H1 (cell line): ENCODE results near the gene CACNA1F. TPM values are rescaled to one million over a fixed set of nuclear protein-coding genes. Genes with fewer than 3 reads are reported as not detected.

ENCODE experiments used
- CTCF ChIA-PET: fragments of 300-600 bp; sonication (Branson Sonifier 250); formaldehyde crosslinking; loops from one replicate; lab custom pipeline; 2021; ENCODE audit not compliant: partially characterized antibody; lab: Charles Lee
- POLR2A ChIA-PET: fragments of 300-600 bp; sonication (Branson Sonifier 250); formaldehyde crosslinking; loops from one replicate; lab custom pipeline; 2021; ENCODE audit warnings: inconsistent platforms; ENCODE audit not compliant: partially characterized antibody; lab: Charles Lee
- DNase-seq, 2 experiments: peaks; one replicate each; pipeline versions ENCODE4 v3.0.0 to v3.0.0-alpha.2; 2010 to 2022; ENCODE audit warnings: low spot score in 2 of 2, low read depth in 1 of 2, mixed read lengths in 1 of 2
- FAIRE-seq: peaks from 2 replicates; lab custom pipeline; 2011; peaks lifted over from hg19 to GRCh38; lab: Jason Lieb, UNC
- H2AFZ ChIP-seq: 2 replicates; pipeline ENCODE4 v1.8.1; 2012; ENCODE audit warnings: low read length, inconsistent platforms
- H2AK5ac ChIP-seq: 2 replicates; pipeline ENCODE4 v1.6.1; 2013; ENCODE audit warnings: low read depth, low read length
- H2BK120ac ChIP-seq: replicated peaks from 2 replicates; pipeline ENCODE3; 2013; ENCODE audit warnings: low read depth, low read length, inconsistent platforms
- H2BK12ac ChIP-seq: 2 replicates; pipeline ENCODE4 v1.6.1; 2013; ENCODE audit warnings: low read depth, low read length
- H2BK15ac ChIP-seq: 2 replicates; pipeline ENCODE4 v1.6.1; 2013; ENCODE audit warnings: low read length
- H2BK20ac ChIP-seq: 2 replicates; pipeline ENCODE4 v1.6.1; 2013; ENCODE audit warnings: low read length
- H2BK5ac ChIP-seq: 2 replicates; pipeline ENCODE4 v1.6.1; 2013; ENCODE audit warnings: low read depth, low read length
- H3K14ac ChIP-seq: 2 replicates; pipeline ENCODE4 v1.6.1; 2013; ENCODE audit warnings: inconsistent platforms; ENCODE audit not compliant: insufficient read length
- H3K18ac ChIP-seq: 2 replicates; pipeline ENCODE4 v1.6.1; 2013; ENCODE audit warnings: low read length; ENCODE audit errors: extremely low read depth
- H3K23ac ChIP-seq: 2 replicates; pipeline ENCODE4 v1.6.1; 2013; ENCODE audit warnings: inconsistent platforms; ENCODE audit not compliant: insufficient read length
- H3K23me2 ChIP-seq: 2 replicates; pipeline ENCODE4 v1.6.1; 2013; ENCODE audit warnings: low read depth, low read length
- H3K27ac ChIP-seq: 2 replicates; pipeline ENCODE4 v1.6.1; 2011; ENCODE audit warnings: low read depth, low read length, inconsistent platforms
- H3K27me3 ChIP-seq, 4 experiments: replicated peaks in 1 of 4; 1 replicate in 1 of 4; 2 replicates in 3 of 4; pipeline versions ENCODE4 v1.6.1 to v1.8.1; 2011 to 2013; ENCODE audit warnings: low read length in 3 of 4, mild to moderate bottlenecking in 3 of 4, inconsistent platforms in 2 of 4, mixed read lengths in 2 of 4, moderate library complexity in 1 of 4; ENCODE audit not compliant: control insufficient read depth in 3 of 4, insufficient read depth in 3 of 4; ENCODE audit errors: extremely low read depth in 1 of 4
- H3K36me3 ChIP-seq, 4 experiments: 2 replicates each; pipeline versions ENCODE4 v1.6.1 to v1.8.1; 2011 to 2013; ENCODE audit warnings: mild to moderate bottlenecking in 4 of 4, low read length in 3 of 4, moderate library complexity in 2 of 4, control low read depth in 1 of 4, inconsistent platforms in 1 of 4; ENCODE audit not compliant: insufficient read depth in 4 of 4, control insufficient read depth in 2 of 4
- H3K4ac ChIP-seq: replicated peaks from 2 replicates; pipeline ENCODE3; 2013; ENCODE audit warnings: low read length, low read depth, mixed read lengths, inconsistent platforms; ENCODE audit not compliant: insufficient read length
- H3K4me1 ChIP-seq, 4 experiments: replicated peaks in 1 of 4; 1 replicate in 1 of 4; 2 replicates in 3 of 4; pipeline versions ENCODE4 v1.6.1 to v1.8.1; 2011 to 2013; ENCODE audit warnings: low read length in 3 of 4, inconsistent platforms in 2 of 4, mixed read lengths in 1 of 4; ENCODE audit not compliant: insufficient read depth in 4 of 4, control insufficient read depth in 3 of 4
- H3K4me2 ChIP-seq, 2 experiments: 2 replicates each; pipeline versions ENCODE4 v1.6.1 to v1.8.1; 2011 to 2013; ENCODE audit warnings: low read depth in 2 of 2, low read length in 2 of 2, control low read depth in 1 of 2, inconsistent platforms in 1 of 2, mild to moderate bottlenecking in 1 of 2; ENCODE audit not compliant: insufficient read depth in 1 of 2
- H3K4me3 ChIP-seq, 4 experiments: fragments of 200-600, 300-600 bp in 1 of 4; sonication (generic), shearing (Covaris generic), sonication (Bioruptor Twin) in 1 of 4; 2 replicates each; pipeline versions ENCODE4 v1.5.1 to v1.8.1; 2011 to 2016; ENCODE audit warnings: low read length in 4 of 4, low read depth in 3 of 4, control low read depth in 2 of 4, inconsistent platforms in 2 of 4, mild to moderate bottlenecking in 2 of 4, mixed read lengths in 1 of 4, moderate library complexity in 1 of 4; ENCODE audit not compliant: insufficient read depth in 2 of 4; ENCODE audit errors: extremely low read depth in 1 of 4
- H3K56ac ChIP-seq: replicated peaks from 2 replicates; pipeline ENCODE3; 2013; ENCODE audit warnings: low read depth, mild to moderate bottlenecking, mixed read lengths, low read length, inconsistent platforms; ENCODE audit not compliant: insufficient read length
- H3K79me1 ChIP-seq: 2 replicates; pipeline ENCODE4 v1.6.1; 2013; ENCODE audit warnings: low read depth, low read length, control low read depth
- H3K79me2 ChIP-seq, 2 experiments: 2 replicates each; pipeline versions ENCODE4 v1.6.1 to v1.8.1; 2012 to 2013; ENCODE audit warnings: low read length in 2 of 2, mild to moderate bottlenecking in 2 of 2, inconsistent platforms in 1 of 2; ENCODE audit not compliant: insufficient read depth in 2 of 2, control insufficient read depth in 1 of 2
- H3K9ac ChIP-seq, 4 experiments: replicated peaks in 1 of 4; 1 replicate in 1 of 4; 2 replicates in 3 of 4; pipeline versions ENCODE4 v1.6.1 to v1.8.1; 2011 to 2013; ENCODE audit warnings: low read depth in 3 of 4, low read length in 3 of 4, control low read depth in 2 of 4, mild to moderate bottlenecking in 2 of 4, moderate library complexity in 2 of 4, inconsistent platforms in 1 of 4; ENCODE audit errors: extremely low read depth in 1 of 4
- H3K9me3 ChIP-seq, 2 experiments: 2 replicates each; pipeline versions ENCODE4 v1.6.1 to v1.8.1; 2012 to 2013; ENCODE audit warnings: mild to moderate bottlenecking in 2 of 2, moderate library complexity in 2 of 2, control low read depth in 1 of 2, inconsistent platforms in 1 of 2, low read depth in 1 of 2, low read length in 1 of 2, mixed read lengths in 1 of 2; ENCODE audit not compliant: insufficient read depth in 2 of 2
- H4K20me1 ChIP-seq, 2 experiments: replicated peaks in 1 of 2; 2 replicates each; pipeline versions ENCODE3 to v1.8.1; 2011 to 2013; ENCODE audit warnings: inconsistent platforms in 2 of 2, low read length in 2 of 2, mild to moderate bottlenecking in 1 of 2; ENCODE audit not compliant: insufficient read depth in 2 of 2, control insufficient read depth in 1 of 2
- H4K5ac ChIP-seq: 2 replicates; pipeline ENCODE4 v1.6.1; 2013; ENCODE audit warnings: low read length, low read depth, mixed read lengths, inconsistent platforms; ENCODE audit not compliant: insufficient read length
- H4K8ac ChIP-seq: 2 replicates; pipeline ENCODE4 v1.8.0; 2013; ENCODE audit warnings: mild to moderate bottlenecking, moderate library complexity, low read length, inconsistent platforms; ENCODE audit not compliant: insufficient read depth; ENCODE audit errors: extremely low read depth
- H4K91ac ChIP-seq: replicated peaks from 2 replicates; pipeline ENCODE3; 2013; ENCODE audit warnings: low read length, mixed read lengths, inconsistent platforms; ENCODE audit not compliant: insufficient read length
- CBX8 ChIP-seq: fragments of 300-800, 300-1000 bp; sonication (generic); IDR thresholded peaks from 2 replicates; pipeline ENCODE4 v1.7.1; 2016; ENCODE audit warnings: low read depth, low read length, borderline replicate concordance
- RBBP5 ChIP-seq: IDR thresholded peaks from 2 replicates; pipeline ENCODE4 v1.7.1; 2012; ENCODE audit warnings: low read depth, mild to moderate bottlenecking, inconsistent platforms, low read length, moderate library complexity, borderline replicate concordance
- SIX5 ChIP-seq: IDR thresholded peaks from 2 replicates; pipeline ENCODE4 v1.6.1; 2011; ENCODE audit warnings: mild to moderate bottlenecking, low read depth, low read length
- TEAD4 ChIP-seq: IDR thresholded peaks from 2 replicates; pipeline ENCODE4 v1.6.1; 2012; ENCODE audit warnings: low read depth, low read length, inconsistent platforms, mixed read lengths
- WGBS, 2 experiments: shearing (Covaris generic) in 1 of 2; methylation state at CpG; one replicate each; pipeline versions ENCODE4 v1.1.6 to v1.1.7; 2013 to 2015; ENCODE audit warnings: low lambda C conversion rate in 2 of 2, mixed read lengths in 2 of 2, inconsistent platforms in 1 of 2, low coverage in 1 of 2, missing lambda C conversion rate in 1 of 2; ENCODE audit not compliant: insufficient replicate concordance in 2 of 2, insufficient coverage in 1 of 2, insufficient read length in 1 of 2; ENCODE audit errors: extremely low coverage in 1 of 2, missing lambda C conversion rate in 1 of 2; 5-methylcytosine and 5-hydroxymethylcytosine counted together
- polyA plus RNA-seq, 7 experiments: library from polyadenylated mRNA; depleted of rRNA in 3 of 7; stranded (reverse) in 5 of 7; unstranded in 2 of 7; fragments of >200 nt in 5 of 7; fragments of 200-250 nt in 2 of 7; gene quantifications; 1 replicate in 5 of 7; 2 replicates in 1 of 7; 4 replicates in 1 of 7; pipeline versions ENCODE4 v1.2.1 to v1.2.3, GENCODE V29; 2011 to 2013; ENCODE audit warnings: missing spikeins in 2 of 7, mixed read lengths in 2 of 7
- total RNA-seq: library from RNA; stranded (reverse); fragmentation: NEBNext Ultra II Directional; extraction: Animal tissue kit (Norgen Biotek cat#: 25700); gene quantifications from 2 replicates; pipeline ENCODE4 v1.2.1, GENCODE V29; 2021
- TF ChIP-seq, protein P1 (sequence below): IDR thresholded peaks from 2 replicates; pipeline ENCODE4 v1.6.1; 2012; ENCODE audit warnings: low read length, inconsistent platforms

The CACNA1F gene
- total and polyA plus RNA-seq, 2 of the 8 experiments (the other 6 are each of a cell fraction or from before 2014, with no cell fraction given) = 0.59 to 0.84 TPM

DNA sequence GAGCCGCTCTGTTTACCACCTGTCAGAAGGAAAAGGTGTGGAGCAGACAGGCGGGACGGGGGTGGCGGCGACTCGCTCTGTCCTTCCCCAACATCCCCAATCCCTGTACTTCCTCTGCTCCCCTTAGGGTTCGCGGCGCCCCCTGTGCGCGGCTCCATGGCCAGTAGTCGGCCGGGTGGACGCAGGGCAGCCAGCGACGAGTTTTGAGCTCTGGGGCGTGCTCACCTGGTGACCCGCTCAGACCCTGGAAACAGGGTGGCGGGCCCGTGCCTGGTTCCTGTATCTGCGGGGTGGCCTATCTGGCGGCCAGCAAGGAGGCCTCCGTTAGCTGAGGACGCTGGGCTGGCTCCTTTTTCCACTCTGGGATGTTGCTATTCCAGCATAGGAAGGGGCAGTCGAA, 75.9 kb downstream of the CACNA1F start:
- no peak overlapping the region for H2AFZ ChIP-seq

More for the DNA sequence above, 75.9 kb downstream of the CACNA1F start:
- H3K4me2 ChIP-seq = peak overlapping the region; percentile 59 to 87
- 11% methylated on average over 7 of the region's 25 CpGs; no CpG with 5 or more reads in 1 of the 2 experiments for WGBS, 2 experiments
- no peaks in the 10 kb centered on the region for H3K9me3 ChIP-seq
- no peak overlapping the region for H3K23ac ChIP-seq
- H3K9ac ChIP-seq = no peak overlapping the region
- no peak overlapping the region for H4K91ac ChIP-seq
- ChIA-PET CTCF (interaction anchor here (0.6 to 2.6 kb wide), 4 partner anchors 14 to 186 kb away, joined by 3 to 10 read pairs (median 4); partner anchors contain the start of gene KCND1), POLR2A (interaction anchor here (0.6 kb wide), 1 partner anchor 15 kb away, joined by 3 read pairs; no protein-coding TSS in a partner anchor)
- H3K4me1 ChIP-seq = peaks cover 0 to 4% (median under 1%) of the 10 kb centered on the region in 4 experiments; a peak in 3 of 7 replicates
- no peak overlapping the region for H2AK5ac ChIP-seq
- H2BK5ac ChIP-seq = no peak overlapping the region
- no peak overlapping the region for H2BK20ac ChIP-seq
- H4K20me1 ChIP-seq = no peaks in the 10 kb centered on the region
- H3K4ac ChIP-seq = no peak overlapping the region
- FAIRE-seq (no peak), DNase-seq (peak in 1 of 2 experiments; percentile 49)
- no peak overlapping the region for H3K14ac ChIP-seq
- H3K18ac ChIP-seq = no peak overlapping the region; the same call in 1 of the 2 replicates
- H3K79me1 ChIP-seq = no peaks in the 10 kb centered on the region
- H3K27me3 ChIP-seq = peaks cover 1 to 9% (median 3%) of the 10 kb centered on the region in 4 experiments; a peak in 5 of 7 replicates
- H3K79me2 ChIP-seq = no peaks in the 10 kb centered on the region
- no peak overlapping the region for H4K8ac ChIP-seq
- H2BK120ac ChIP-seq = no peak overlapping the region
- no peaks in the 10 kb centered on the region for H3K36me3 ChIP-seq
- H4K5ac ChIP-seq = no peak overlapping the region
- peak overlapping the region in 1 of 4 experiments; percentile 47; a peak in 3 of 8 replicates for H3K4me3 ChIP-seq
- H3K56ac ChIP-seq = no peak overlapping the region
- H3K27ac ChIP-seq = no peak overlapping the region
- H2BK12ac ChIP-seq = no peak overlapping the region
- no peak overlapping the region for H2BK15ac ChIP-seq
- TF ChIP-seq CBX8 (no peak), SIX5 (no peak), TEAD4 (no peak), RBBP5 (no peak)
- TF ChIP-seq, protein P1, sequence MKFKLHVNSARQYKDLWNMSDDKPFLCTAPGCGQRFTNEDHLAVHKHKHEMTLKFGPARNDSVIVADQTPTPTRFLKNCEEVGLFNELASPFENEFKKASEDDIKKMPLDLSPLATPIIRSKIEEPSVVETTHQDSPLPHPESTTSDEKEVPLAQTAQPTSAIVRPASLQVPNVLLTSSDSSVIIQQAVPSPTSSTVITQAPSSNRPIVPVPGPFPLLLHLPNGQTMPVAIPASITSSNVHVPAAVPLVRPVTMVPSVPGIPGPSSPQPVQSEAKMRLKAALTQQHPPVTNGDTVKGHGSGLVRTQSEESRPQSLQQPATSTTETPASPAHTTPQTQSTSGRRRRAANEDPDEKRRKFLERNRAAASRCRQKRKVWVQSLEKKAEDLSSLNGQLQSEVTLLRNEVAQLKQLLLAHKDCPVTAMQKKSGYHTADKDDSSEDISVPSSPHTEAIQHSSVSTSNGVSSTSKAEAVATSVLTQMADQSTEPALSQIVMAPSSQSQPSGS = no peak
- peaks cover 2% of the 10 kb centered on the region; the same call in 1 of the 2 replicates for H3K23me2 ChIP-seq
